Measurements from ENCODE around the gene SRRM5. TPM values are rescaled to one million over a fixed set of nuclear protein-coding genes. Genes with fewer than 3 reads are reported as not detected.

SRRM5 gene
- total and polyA plus RNA-seq, 2 of the 13 experiments (the other 11 are each of a cell fraction or from before 2014, with no cell fraction given): 0.11 to 0.16 TPM

DNA sequence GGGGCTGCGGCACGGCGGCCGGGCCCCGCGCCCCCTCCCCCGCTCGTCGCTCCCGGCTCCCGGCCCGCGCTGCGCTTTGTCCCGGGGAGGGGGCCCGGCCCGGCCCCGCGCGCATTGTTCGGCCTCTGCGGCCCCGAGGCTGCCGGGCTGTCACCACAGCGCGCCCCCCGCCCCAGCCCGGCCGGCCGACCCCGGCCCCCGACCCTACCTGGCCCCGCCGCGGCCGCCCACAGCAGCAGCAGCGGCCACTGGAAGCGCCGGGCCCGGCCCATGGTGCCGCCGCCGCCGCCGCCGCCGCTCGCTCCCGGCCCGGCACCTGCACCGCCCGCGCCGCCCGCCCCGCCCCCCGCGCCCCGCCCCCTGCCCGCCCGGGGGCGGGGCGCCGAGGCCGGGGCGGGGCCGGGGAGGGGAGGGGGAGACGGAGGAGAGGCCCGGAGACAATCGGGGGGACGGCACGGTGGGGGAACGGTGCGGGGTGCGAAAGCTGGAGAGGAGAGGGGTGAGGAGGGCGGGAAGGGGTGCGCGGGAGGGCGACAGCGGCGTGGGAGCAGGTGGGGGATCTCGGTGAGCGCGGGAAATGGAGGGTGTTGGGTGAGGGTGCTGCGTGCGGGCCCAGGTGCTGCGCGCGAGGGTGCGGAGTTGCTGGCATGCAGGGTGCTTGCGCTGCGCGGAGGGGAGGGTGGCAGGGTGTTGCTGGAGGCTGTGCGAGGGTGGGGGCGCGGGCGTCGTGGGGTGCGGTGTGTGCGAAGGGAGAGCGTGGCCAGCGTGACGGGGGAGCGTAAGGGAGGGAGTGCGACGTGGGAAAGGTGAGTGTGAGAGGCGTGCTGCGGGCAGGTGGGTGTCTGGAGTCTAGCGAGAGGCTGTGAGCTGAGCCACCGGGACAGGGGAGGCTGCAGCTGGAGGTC is 27.9 kb downstream of the SRRM5 start, which contains the start of gene CADM4 (continued):
- TF ChIP-seq, protein P1, sequence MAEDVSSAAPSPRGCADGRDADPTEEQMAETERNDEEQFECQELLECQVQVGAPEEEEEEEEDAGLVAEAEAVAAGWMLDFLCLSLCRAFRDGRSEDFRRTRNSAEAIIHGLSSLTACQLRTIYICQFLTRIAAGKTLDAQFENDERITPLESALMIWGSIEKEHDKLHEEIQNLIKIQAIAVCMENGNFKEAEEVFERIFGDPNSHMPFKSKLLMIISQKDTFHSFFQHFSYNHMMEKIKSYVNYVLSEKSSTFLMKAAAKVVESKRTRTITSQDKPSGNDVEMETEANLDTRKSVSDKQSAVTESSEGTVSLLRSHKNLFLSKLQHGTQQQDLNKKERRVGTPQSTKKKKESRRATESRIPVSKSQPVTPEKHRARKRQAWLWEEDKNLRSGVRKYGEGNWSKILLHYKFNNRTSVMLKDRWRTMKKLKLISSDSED (CRISPR knock-in tag; IDR thresholded peaks at IDR 0.05): 0 out of 2 replicates have a peak, but pooled peaks have one; percentile 26
- TF ChIP-seq HES4 (CRISPR knock-in tag; IDR thresholded peaks at IDR 0.05; ENCODE audit: borderline replicate concordance) (peak; percentile 35; the same call in 1 of the 2 replicates), KDM5B (CRISPR knock-in tag; IDR thresholded peaks at IDR 0.05; ENCODE audit: borderline replicate concordance) (peak; percentile 80), MTA1 (CRISPR knock-in tag; IDR thresholded peaks at IDR 0.05; ENCODE audit: borderline replicate concordance) (0 out of 2 replicates have a peak, but pooled peaks have one; percentile 27), ZNF292 (CRISPR knock-in tag; IDR thresholded peaks at IDR 0.05; ENCODE audit: borderline replicate concordance, low read depth) (0 out of 2 replicates have a peak, but pooled peaks have one; percentile 47), CHCHD3 (CRISPR knock-in tag; IDR thresholded peaks at IDR 0.05) (peak; percentile 84; the same call in 1 of the 2 replicates), TBX3 (IDR thresholded peaks at IDR 0.05; ENCODE audit: borderline replicate concordance) (0 out of 2 replicates have a peak, but pooled peaks have one; percentile 11), ZNF891 (CRISPR knock-in tag; IDR thresholded peaks at IDR 0.05) (peak; percentile 63; the same call in 1 of the 2 replicates), TMF1 (CRISPR knock-in tag; IDR thresholded peaks at IDR 0.05; ENCODE audit: low read depth) (no peak)
- TF ChIP-seq, protein P2, sequence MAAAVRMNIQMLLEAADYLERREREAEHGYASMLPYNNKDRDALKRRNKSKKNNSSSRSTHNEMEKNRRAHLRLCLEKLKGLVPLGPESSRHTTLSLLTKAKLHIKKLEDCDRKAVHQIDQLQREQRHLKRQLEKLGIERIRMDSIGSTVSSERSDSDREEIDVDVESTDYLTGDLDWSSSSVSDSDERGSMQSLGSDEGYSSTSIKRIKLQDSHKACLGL (CRISPR knock-in tag; IDR thresholded peaks at IDR 0.05): 0 out of 2 replicates have a peak, but pooled peaks have one; percentile 42
- TF ChIP-seq, protein P3, sequence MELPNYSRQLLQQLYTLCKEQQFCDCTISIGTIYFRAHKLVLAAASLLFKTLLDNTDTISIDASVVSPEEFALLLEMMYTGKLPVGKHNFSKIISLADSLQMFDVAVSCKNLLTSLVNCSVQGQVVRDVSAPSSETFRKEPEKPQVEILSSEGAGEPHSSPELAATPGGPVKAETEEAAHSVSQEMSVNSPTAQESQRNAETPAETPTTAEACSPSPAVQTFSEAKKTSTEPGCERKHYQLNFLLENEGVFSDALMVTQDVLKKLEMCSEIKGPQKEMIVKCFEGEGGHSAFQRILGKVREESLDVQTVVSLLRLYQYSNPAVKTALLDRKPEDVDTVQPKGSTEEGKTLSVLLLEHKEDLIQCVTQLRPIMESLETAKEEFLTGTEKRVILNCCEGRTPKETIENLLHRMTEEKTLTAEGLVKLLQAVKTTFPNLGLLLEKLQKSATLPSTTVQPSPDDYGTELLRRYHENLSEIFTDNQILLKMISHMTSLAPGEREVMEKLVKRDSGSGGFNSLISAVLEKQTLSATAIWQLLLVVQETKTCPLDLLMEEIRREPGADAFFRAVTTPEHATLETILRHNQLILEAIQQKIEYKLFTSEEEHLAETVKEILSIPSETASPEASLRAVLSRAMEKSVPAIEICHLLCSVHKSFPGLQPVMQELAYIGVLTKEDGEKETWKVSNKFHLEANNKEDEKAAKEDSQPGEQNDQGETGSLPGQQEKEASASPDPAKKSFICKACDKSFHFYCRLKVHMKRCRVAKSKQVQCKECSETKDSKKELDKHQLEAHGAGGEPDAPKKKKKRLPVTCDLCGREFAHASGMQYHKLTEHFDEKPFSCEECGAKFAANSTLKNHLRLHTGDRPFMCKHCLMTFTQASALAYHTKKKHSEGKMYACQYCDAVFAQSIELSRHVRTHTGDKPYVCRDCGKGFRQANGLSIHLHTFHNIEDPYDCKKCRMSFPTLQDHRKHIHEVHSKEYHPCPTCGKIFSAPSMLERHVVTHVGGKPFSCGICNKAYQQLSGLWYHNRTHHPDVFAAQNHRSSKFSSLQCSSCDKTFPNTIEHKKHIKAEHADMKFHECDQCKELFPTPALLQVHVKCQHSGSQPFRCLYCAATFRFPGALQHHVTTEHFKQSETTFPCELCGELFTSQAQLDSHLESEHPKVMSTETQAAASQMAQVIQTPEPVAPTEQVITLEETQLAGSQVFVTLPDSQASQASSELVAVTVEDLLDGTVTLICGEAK (IDR thresholded peaks at IDR 0.05): no peak
- TF ChIP-seq, protein P3 (CRISPR knock-in tag; IDR thresholded peaks at IDR 0.05): no peak
- TF ChIP-seq, protein P4, sequence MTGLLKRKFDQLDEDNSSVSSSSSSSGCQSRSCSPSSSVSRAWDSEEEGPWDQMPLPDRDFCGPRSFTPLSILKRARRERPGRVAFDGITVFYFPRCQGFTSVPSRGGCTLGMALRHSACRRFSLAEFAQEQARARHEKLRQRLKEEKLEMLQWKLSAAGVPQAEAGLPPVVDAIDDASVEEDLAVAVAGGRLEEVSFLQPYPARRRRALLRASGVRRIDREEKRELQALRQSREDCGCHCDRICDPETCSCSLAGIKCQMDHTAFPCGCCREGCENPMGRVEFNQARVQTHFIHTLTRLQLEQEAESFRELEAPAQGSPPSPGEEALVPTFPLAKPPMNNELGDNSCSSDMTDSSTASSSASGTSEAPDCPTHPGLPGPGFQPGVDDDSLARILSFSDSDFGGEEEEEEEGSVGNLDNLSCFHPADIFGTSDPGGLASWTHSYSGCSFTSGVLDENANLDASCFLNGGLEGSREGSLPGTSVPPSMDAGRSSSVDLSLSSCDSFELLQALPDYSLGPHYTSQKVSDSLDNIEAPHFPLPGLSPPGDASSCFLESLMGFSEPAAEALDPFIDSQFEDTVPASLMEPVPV (CRISPR knock-in tag; IDR thresholded peaks at IDR 0.05): peak; percentile 77; the same call in 1 of the 2 replicates

All from HepG2 (cell line).